Activated B cell treated with CpG ODN at 0.5 μM for 24 hours (primary cell): ENCODE data around the gene MYO1E. TPM values are rescaled to one million over a fixed set of nuclear protein-coding genes. Genes with fewer than 3 reads are reported as not detected.

Source experiments
- ATAC-seq: fragments of 200-7000 bp; cut with Tn5 transposase; one replicate; pipeline ENCODE4 v1.10.0; 2021; ENCODE audit warnings: low read depth, mild to moderate bottlenecking, moderate library complexity
- CTCF ChIA-PET: fragments of 350-600 bp; sonication (Branson Sonifier 250); formaldehyde crosslinking; loops from one replicate; lab custom pipeline; 2021; ENCODE audit warnings: antibody characterized with exemption; lab: Charles Lee
- POLR2A ChIA-PET: fragments of 350-600 bp; sonication (Branson Sonifier 250); formaldehyde crosslinking; loops from one replicate; lab custom pipeline; 2021; ENCODE audit warnings: antibody characterized with exemption; lab: Charles Lee
- DNase-seq: peaks from one replicate; pipeline ENCODE4 v3.0.0; 2022
- H3K27ac Mint-ChIP-seq: one replicate; pipeline ENCODE4 v1.8.0; 2020; ENCODE audit warnings: mixed read lengths
- H3K27me3 Mint-ChIP-seq: one replicate; pipeline ENCODE4 v1.8.0; 2021; ENCODE audit warnings: mixed read lengths
- H3K36me3 Mint-ChIP-seq: one replicate; pipeline ENCODE4 v1.8.0; 2021; ENCODE audit warnings: low read depth, mixed read lengths
- H3K4me1 Mint-ChIP-seq: one replicate; pipeline ENCODE4 v1.8.0; 2021; ENCODE audit warnings: mixed read lengths
- H3K4me3 Mint-ChIP-seq: one replicate; pipeline ENCODE4 v1.8.0; 2020; ENCODE audit warnings: mild to moderate bottlenecking, mixed read lengths
- H3K9me3 Mint-ChIP-seq: one replicate; pipeline ENCODE4 v1.8.0; 2020; ENCODE audit warnings: mixed read lengths
- CTCF ChIP-seq: fragments of 200-600 bp; IDR thresholded peaks from one replicate; pipeline ENCODE4 v1.8.0; 2022; ENCODE audit warnings: antibody characterized with exemption, mild to moderate bottlenecking
- intact Hi-C: fragments of 100-400 bp; cut with micrococcal nuclease; formaldehyde crosslinking; loops from one replicate; pipeline ENCODE4 v1.15.1; 2024
- total RNA-seq: library from RNA; stranded (reverse); gene quantifications from 2 replicates; pipeline ENCODE4 v1.2.3, GENCODE V29; 2022

MYO1E gene
- total RNA-seq, 1 donor from 2014 or later: 186 TPM

- no peaks in the 10 kb centered on the region for H3K27me3 Mint-ChIP-seq
- CTCF ChIA-PET: no interaction called here
Observed at GRCh38 chr15:59105854-59106253, 266.8 kb downstream of the MYO1E start.

GRCh38 chr15:59104912-59105732, 267.5 kb downstream of the MYO1E start, which contains the start of gene CCNB2:
Gene CCNB2, plus strand, starts transcription at chr15:59105146. Its CDS starts 123 bp downstream, at chr15:59105269.
- peak within 1 kb of the TSS; percentile 85 for H3K4me3 Mint-ChIP-seq
- TF ChIP-seq CTCF: no peak
- ChIA-PET CTCF (no interaction called here), POLR2A (interaction anchor here (0.6 to 0.7 kb wide), 2 partner anchors 175 to 195 kb away, joined by 3 to 4 read pairs; no protein-coding TSS in a partner anchor)
- DNase-seq: peak; percentile 64
- peaks cover 3% of the 10 kb centered on the region for H3K36me3 Mint-ChIP-seq
- no peaks in the 10 kb centered on the region for H3K27me3 Mint-ChIP-seq
- H3K27ac Mint-ChIP-seq: peak within 1 kb of the TSS; percentile 80
- ATAC-seq: peak; percentile 100
- H3K9me3 Mint-ChIP-seq: no peaks in the 10 kb centered on the region
- intact Hi-C loops: loop anchor here (1.0 kb wide), 1 partner anchor 172 kb away; the partner anchor contains the start of gene SLTM
- peaks cover 13% of the 10 kb centered on the region for H3K4me1 Mint-ChIP-seq

More at GRCh38 chr15:59105854-59106253, 266.8 kb downstream of the MYO1E start:
- peaks cover 13% of the 10 kb centered on the region for H3K4me1 Mint-ChIP-seq
- no peak overlapping the region for H3K27ac Mint-ChIP-seq
- no peak for TF ChIP-seq CTCF
- intact Hi-C loops: loop anchor here (1.0 kb wide), 1 partner anchor 173 kb away; the partner anchor contains the start of gene SLTM
- no peaks in the 10 kb centered on the region for H3K9me3 Mint-ChIP-seq
- DNase-seq (no peak), ATAC-seq (no peak)
- POLR2A ChIA-PET: no interaction called here
- no peaks in the 10 kb centered on the region for H3K36me3 Mint-ChIP-seq
- H3K4me3 Mint-ChIP-seq: peak overlapping the region; percentile 85

- intact Hi-C loops: no loop called here
- ChIA-PET POLR2A (interaction anchor here (0.6 kb wide), 1 partner anchor 196 kb away, joined by 3 read pairs; no protein-coding TSS in a partner anchor), CTCF (no interaction called here)
Observed at GRCh38 chr15:59104602-59104911, 268.1 kb downstream of the MYO1E start.

GRCh38 chr15:59099162-59099685, 273.4 kb downstream of the MYO1E start:
- H3K27ac Mint-ChIP-seq: no peak overlapping the region
- POLR2A ChIA-PET: interaction anchor here (0.7 to 1.1 kb wide), 2 partner anchors 12 to 99 kb away, joined by 5 read pairs; no protein-coding TSS in a partner anchor

More at GRCh38 chr15:59104602-59104911, 268.1 kb downstream of the MYO1E start:
- peak overlapping the region; percentile 80 for H3K27ac Mint-ChIP-seq
- H3K9me3 Mint-ChIP-seq: no peaks in the 10 kb centered on the region
- no peaks in the 10 kb centered on the region for H3K27me3 Mint-ChIP-seq
- H3K4me1 Mint-ChIP-seq: peaks cover 13% of the 10 kb centered on the region
- no peak for TF ChIP-seq CTCF
- no peak for DNase-seq
- peaks cover 4% of the 10 kb centered on the region for H3K36me3 Mint-ChIP-seq
- H3K4me3 Mint-ChIP-seq: peak overlapping the region; percentile 85
- ATAC-seq: no peak

More at GRCh38 chr15:59099162-59099685, 273.4 kb downstream of the MYO1E start:
- peaks cover 3% of the 10 kb centered on the region for H3K4me1 Mint-ChIP-seq
- H3K27me3 Mint-ChIP-seq: no peaks in the 10 kb centered on the region
- peaks cover 34% of the 10 kb centered on the region for H3K36me3 Mint-ChIP-seq
- intact Hi-C loops: loop anchor here (5.0 kb wide), 1 partner anchor 42 kb away; no protein-coding TSS in a partner anchor
- CTCF ChIA-PET: no interaction called here
- ATAC-seq (no peak), DNase-seq (no peak)
- no peak overlapping the region for H3K4me3 Mint-ChIP-seq
- TF ChIP-seq CTCF: no peak
- no peaks in the 10 kb centered on the region for H3K9me3 Mint-ChIP-seq
